ENCODE results near the gene ARSI.

GRCh38 chr5:150270541-150271295, 32.0 kb downstream of the ARSI start:
- TF ChIP-seq CTCF (IDR thresholded peaks at IDR 0.05; ENCODE audit: low read depth, low read length, poor library complexity, severe bottlenecking) = no peak
- TF ChIP-seq EZH2phosphoT487 (IDR thresholded peaks at IDR 0.05; ENCODE audit: borderline replicate concordance, low read length) = no peak
